GM19397 (cell line): Measurements from ENCODE around the gene GPR137B.
A peak's percentile ranks its signal among the peaks of the same experiment; 100 is the strongest.

Experiments
- ATAC-seq: cut with Tn5 transposase; IDR thresholded peaks from one replicate; pipeline ENCODE4 v1.9.1; 2021; ENCODE audit warnings: mild to moderate bottlenecking, moderate library complexity; ENCODE audit not compliant: unreplicated experiment

GPR137B gene

DNA sequence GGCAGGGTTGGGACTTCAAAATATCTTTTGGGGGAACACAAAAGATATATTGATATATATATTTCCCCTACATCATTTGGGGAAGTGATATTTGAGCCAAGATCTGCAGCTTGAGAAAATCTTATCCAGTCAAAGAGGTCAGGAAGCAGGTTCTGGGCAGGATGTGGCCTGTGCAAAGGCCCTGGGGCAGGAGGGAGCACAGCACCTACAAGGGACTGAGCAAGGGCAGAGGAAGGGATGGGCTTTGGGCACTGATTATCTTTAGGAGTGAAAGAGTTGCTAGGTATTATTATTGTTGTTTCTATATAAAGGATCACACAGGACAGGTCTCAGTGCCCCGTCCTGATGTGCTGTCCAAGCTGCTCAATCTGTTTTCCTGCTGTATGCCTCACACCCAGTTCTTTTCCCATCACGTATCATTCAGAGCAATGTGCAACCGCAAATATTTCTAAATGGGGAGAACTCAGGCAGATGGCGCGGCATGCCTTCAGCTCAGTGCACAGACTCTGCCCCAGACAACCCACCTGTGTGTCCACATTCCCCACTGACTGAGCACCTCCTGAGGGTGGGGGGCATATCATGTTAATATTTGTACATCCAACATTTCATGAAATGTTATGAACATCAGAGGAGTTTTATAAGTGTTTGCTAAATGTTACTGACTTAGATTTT lies 28.1 kb upstream of the GPR137B start:
- ATAC-seq: no peak

DNA sequence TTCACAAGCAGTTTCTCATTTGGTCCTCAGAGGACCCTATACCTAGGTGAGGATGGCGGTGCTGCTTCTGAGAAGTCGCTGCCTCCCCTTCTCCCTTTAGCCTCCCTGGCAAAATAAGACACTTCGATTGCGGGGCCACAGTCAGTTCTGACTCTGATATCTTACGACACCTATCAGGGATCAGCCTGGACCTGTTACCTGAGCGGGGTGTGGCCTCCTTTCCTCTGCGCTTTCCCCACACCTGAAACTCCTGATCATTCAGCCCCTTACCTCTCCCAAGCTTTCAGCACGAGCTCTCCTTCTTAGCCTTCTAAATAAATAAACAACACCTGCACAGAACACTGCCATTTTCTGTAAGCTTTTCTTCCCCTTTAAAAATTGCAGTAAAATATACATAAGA lies 24.6 kb upstream of the GPR137B start:
- no peak for ATAC-seq

- ATAC-seq: no peak
These were observed 22.3 kb upstream of the GPR137B start for GRCh38 chr1:236119943-236120484.

- ATAC-seq: peak; percentile 43
These were observed 21.6 kb upstream of the GPR137B start for GRCh38 chr1:236120721-236121153.

- peak; percentile 44 for ATAC-seq
These were observed 20.2 kb upstream of the GPR137B start for GRCh38 chr1:236122176-236122575.

- no peak for ATAC-seq
These were observed 18.8 kb upstream of the GPR137B start for GRCh38 chr1:236123563-236123962.

DNA sequence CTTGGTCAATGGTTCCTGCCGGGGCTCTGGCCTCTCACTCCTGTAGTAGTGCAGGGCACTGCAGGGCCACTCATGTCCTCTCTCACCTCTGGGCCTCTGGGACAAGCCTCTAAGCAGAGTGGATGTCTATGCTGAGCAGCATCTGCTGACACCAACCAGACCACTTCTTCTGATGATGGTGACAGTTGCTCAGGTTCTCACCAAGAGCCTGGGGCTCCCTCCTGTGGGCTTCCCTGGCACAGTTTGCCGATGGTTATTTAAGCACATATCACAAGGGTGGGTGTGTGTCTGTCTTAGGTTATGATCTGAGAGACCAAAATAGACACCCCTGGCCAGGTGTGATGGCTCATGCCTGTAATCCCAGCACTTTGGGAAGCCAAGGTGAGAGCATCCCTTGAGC lies 17.4 kb upstream of the GPR137B start:
- ATAC-seq: no peak

DNA sequence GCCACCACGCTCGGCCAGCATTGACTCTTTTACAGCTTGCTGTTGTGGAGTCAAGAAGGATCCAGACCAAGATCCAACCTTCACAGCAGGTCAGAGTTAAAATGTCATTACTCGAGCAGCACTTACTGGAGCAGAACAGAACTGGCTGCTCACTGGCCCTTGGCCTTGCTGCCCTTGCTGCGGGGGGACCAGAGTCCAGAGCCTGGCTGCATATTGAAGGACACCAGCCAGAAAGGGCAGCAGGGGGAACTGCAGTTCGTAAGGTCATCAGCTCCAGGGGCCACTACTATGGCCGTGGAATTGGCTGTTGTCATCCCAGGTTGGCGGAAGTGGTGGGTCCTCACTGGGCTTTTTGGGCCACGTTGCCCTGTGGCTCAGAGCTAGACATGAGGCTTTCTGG lies 15.3 kb upstream of the GPR137B start:
- no peak for ATAC-seq

GRCh38 chr1:236128646-236129178 lies 13.6 kb upstream of the GPR137B start:
- ATAC-seq: no peak

DNA sequence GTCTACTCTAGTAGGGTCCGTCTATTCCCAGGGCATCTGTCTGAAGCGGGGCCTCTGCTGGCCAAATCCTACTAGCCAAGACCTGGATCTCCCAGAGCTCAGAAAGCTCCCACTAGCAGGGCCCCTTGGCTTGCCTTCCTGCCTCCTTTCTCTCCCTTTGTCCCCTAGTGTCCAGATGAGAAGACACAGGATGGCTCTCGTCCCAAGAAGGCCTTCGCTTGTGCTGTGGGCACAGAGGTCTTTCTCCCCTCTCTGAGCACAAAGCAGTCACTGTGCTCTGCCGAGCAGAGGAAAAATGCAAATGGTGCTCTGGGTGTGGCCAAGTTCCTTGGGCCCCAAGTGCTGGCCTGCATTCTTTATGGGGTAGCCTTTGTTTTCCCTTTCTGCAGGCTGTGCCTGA lies 13.0 kb upstream of the GPR137B start:
- ATAC-seq: no peak

DNA sequence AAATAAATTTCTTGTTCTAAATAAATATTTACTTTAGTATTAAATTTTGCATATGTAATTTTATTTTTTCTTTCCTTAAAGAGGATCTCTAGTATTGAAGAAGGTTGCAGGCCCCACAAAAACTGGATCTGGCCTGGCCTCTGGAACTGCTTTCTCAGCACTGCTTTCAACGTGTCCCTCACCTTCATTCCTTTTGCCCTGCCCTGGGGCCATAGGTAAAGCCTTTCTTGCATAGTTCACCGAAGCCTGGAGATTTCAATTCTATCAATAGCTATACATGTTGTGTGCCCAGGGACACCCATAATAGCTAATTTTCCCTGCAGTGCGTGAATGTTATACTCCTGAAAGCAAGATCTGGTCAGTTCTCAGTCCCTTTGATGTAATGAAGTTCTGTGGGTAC lies 12.0 kb upstream of the GPR137B start:
- ATAC-seq: no peak

- ATAC-seq: no peak
These were observed 10.4 kb upstream of the GPR137B start for GRCh38 chr1:236131916-236132315.

DNA sequence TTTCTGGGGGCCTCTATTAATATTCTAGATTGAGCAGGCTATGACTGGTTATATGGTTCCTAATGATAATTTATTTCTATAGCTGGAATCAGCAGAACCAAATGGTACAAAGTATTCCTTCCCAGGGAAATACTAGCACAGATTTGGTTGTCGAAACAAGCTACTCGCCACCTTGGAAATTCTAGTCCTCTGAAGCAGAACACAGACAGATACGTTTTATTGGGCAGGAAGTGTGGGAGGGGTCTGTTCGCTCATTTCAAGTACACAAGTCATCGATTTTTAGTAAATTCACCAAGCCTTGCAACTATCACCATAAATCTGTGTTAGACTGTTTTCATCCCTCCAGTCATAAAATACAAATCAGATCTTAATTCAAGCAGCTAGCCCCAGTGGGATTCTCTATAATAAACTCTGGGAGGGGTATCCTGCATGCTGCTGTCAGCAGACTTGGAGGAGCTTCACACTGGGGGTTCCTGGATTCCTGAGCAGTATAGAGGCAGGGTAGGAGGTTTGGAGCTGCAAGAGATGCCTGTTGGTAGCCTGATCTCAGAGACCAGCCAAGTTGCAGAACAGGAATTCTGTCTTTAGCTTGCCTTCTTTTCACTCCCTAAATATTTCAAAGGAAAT lies 9.8 kb upstream of the GPR137B start:
- ATAC-seq: no peak

GRCh38 chr1:236133339-236133738 lies 9.0 kb upstream of the GPR137B start:
- no peak for ATAC-seq

DNA sequence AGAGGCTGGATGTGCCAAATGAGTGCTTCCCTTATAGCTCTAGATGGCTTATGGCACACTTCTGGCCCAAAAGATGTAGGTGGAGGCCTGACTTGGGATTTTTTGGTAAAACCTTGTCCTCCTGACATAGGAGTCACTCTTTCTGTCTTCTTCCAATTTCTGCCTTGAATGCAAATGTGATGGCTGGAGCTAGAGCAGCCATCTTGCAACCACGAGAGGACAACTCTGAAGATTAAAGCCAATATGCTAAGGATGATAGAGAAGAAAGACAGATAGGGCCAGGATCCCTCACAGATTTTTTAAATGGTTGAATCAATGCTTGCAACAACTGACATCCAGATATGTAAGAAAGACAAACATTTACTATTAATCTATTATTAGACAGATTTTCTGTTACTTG lies 8.5 kb upstream of the GPR137B start:
- no peak for ATAC-seq

GRCh38 chr1:236137285-236137852 lies 5.0 kb upstream of the GPR137B start:
- ATAC-seq: no peak

- ATAC-seq: no peak
These were observed 2.8 kb upstream of the GPR137B start for GRCh38 chr1:236139495-236139894.

DNA sequence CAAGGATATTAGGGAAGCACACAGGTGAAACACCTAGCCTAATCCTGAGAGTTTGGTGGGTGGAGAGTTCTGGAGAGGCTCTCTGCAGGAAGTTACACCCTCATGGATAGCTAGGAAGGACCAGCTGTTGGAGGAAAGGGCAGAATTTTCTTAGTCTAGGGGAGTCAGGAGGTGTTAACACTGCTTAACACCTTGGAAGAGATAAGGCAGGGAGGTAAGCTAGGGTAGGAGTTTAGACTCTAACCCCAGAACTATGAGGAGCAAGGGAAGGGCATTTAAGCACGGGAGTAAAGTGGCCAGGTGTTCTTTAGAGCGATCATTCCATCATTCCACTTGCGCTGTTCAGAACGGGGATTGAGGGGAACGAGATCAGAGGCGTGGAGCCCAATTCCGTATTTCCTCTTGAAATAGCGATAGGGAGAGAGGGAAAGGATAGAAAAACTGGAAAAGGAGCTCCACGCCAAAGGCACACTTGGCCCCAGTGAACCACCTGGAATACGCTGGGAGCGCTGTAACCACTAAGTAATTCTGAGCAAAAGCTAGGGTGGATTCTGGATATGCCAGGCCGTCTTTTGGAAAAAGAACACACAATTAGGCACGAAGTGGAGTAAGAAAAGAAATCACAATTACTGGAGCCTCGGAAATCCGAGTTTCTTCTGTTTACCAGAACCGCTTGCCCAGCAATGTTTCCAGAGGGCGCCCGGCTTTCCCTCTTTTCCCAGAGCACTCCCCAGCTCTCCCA lies 1.5 kb upstream of the GPR137B start:
- ATAC-seq: no peak

DNA sequence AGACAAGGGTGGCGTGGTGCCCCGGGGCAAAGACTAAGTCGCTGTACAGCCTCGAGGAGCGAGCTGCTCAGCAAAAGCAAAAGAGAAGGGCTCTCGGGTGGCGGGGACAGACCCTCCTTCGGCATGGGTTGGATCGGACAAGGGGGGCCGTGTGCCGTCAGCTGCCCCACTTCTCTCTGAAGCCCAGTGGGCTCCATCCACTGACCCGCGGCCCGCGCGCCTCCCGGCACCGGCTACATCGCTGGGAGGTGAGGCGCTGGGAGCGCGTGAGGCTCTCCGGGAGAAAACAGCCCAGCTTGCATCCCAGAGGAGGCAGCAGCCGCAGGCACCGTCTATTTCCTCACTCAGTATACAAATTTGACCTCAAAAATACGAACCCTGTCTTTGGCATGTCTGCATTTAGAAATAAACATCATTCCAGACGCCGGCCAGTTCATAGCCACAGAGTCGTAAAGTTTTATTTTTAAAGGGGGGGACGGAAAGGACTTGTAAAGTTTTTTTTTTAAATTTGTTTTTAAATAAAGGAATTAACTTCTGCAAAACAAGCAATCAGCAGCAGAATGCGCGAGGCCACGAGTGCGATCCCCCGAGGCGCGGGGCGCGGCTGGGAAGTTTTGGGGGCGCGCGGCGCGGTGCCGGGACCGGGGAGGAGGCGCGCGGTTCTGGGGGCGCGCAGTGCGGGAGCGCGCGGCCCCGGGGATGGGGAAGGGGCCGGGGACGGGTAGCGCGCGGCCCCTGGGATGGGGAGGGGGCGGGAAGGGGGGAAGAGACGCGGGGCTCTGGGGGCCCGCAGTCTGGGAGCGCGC lies 689 bp upstream of the GPR137B start:
- peak; percentile 31 for ATAC-seq
